A673 (cell line): ENCODE measurements around the gene C12orf76.

Source experiments
- EZH2 ChIP-seq: fragments of 200-600 bp; sonication (generic); IDR thresholded peaks from 2 replicates; pipeline ENCODE4 v1.6.1; 2017; ENCODE audit warnings: borderline replicate concordance, low read depth, mild to moderate bottlenecking, mixed read lengths, antibody characterized with exemption, low read length; ENCODE audit not compliant: poor library complexity, severe bottlenecking
- TF ChIP-seq, protein P1 (sequence below): fragments of 300-800, 200-600 bp; sonication (generic); conservative IDR thresholded peaks from 2 replicates; pipeline ENCODE4 v1.5.1; 2017; ENCODE audit warnings: low read depth, mild to moderate bottlenecking, antibody characterized with exemption, low read length, moderate library complexity, mixed read lengths

- TF ChIP-seq, protein P1, sequence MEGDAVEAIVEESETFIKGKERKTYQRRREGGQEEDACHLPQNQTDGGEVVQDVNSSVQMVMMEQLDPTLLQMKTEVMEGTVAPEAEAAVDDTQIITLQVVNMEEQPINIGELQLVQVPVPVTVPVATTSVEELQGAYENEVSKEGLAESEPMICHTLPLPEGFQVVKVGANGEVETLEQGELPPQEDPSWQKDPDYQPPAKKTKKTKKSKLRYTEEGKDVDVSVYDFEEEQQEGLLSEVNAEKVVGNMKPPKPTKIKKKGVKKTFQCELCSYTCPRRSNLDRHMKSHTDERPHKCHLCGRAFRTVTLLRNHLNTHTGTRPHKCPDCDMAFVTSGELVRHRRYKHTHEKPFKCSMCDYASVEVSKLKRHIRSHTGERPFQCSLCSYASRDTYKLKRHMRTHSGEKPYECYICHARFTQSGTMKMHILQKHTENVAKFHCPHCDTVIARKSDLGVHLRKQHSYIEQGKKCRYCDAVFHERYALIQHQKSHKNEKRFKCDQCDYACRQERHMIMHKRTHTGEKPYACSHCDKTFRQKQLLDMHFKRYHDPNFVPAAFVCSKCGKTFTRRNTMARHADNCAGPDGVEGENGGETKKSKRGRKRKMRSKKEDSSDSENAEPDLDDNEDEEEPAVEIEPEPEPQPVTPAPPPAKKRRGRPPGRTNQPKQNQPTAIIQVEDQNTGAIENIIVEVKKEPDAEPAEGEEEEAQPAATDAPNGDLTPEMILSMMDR = no peak
- TF ChIP-seq EZH2 = no peak
Measured at GRCh38 chr12:110050927-110051326, 2.6 kb upstream of the C12orf76 start.
